GM23338 (cell line): Measurements from ENCODE around the gene GPR55. TPM values are rescaled to one million over a fixed set of nuclear protein-coding genes. Genes with fewer than 3 reads are reported as not detected.

Experiments used
- ATAC-seq: fragments of 200-7000 bp; cut with Tn5 transposase; 3 replicates; pipeline ENCODE4 v1.9.1; 2020
- DNase-seq: peaks from one replicate; pipeline ENCODE4 v3.0.0-alpha.2; 2015; ENCODE audit warnings: low spot score
- H2AFZ ChIP-seq: fragments of 200-600 bp; sonication (generic); 2 replicates; pipeline ENCODE4 v1.8.0; 2016; ENCODE audit warnings: antibody characterized with exemption, mild to moderate bottlenecking, moderate library complexity
- H3F3A ChIP-seq: fragments of 200-600 bp; sonication (generic); replicated peaks from 2 replicates; pipeline ENCODE4 v1.8.0; 2017; ENCODE audit warnings: antibody characterized with exemption, mixed run types, low read depth
- H3K27ac ChIP-seq: fragments of 200-600 bp; sonication (generic); 2 replicates; pipeline ENCODE4 v1.6.1; 2016; ENCODE audit warnings: low read depth
- H3K27me3 ChIP-seq: fragments of 200-600 bp; sonication (generic); 2 replicates; pipeline ENCODE4 v1.8.0; 2016; ENCODE audit warnings: mild to moderate bottlenecking, mixed run types, moderate library complexity; ENCODE audit not compliant: insufficient read depth
- H3K36me3 ChIP-seq: fragments of 200-600 bp; sonication (generic); 2 replicates; pipeline ENCODE4 v1.8.0; 2016; ENCODE audit warnings: mild to moderate bottlenecking; ENCODE audit not compliant: insufficient read depth
- H3K4me1 ChIP-seq: fragments of 200-600 bp; sonication (generic); 2 replicates; pipeline ENCODE4 v1.8.0; 2016; ENCODE audit warnings: mild to moderate bottlenecking, moderate library complexity; ENCODE audit not compliant: insufficient read depth
- H3K4me2 ChIP-seq: fragments of 200-600 bp; sonication (generic); 2 replicates; pipeline ENCODE4 v1.7.1; 2017; ENCODE audit warnings: mixed run types
- H3K4me3 ChIP-seq: fragments of 200-600 bp; sonication (generic); 2 replicates; pipeline ENCODE4 v1.6.1; 2016; ENCODE audit warnings: mixed run types
- H3K79me2 ChIP-seq: fragments of 200-600 bp; sonication (generic); replicated peaks from 2 replicates; pipeline ENCODE4 v1.8.0; 2017; ENCODE audit warnings: mild to moderate bottlenecking; ENCODE audit not compliant: insufficient read depth
- H3K9me2 ChIP-seq: fragments of 200-600 bp; sonication (generic); 2 replicates; pipeline ENCODE4 v1.8.0; 2017; ENCODE audit not compliant: insufficient read depth
- H4K20me1 ChIP-seq: fragments of 200-600 bp; sonication (generic); replicated peaks from 2 replicates; pipeline ENCODE4 v1.8.0; 2017; ENCODE audit warnings: mild to moderate bottlenecking; ENCODE audit not compliant: insufficient read depth
- H3K27ac Mint-ChIP-seq: 2 replicates; pipeline ENCODE4 v1.8.0; 2020; ENCODE audit warnings: inconsistent platforms, mild to moderate bottlenecking, moderate library complexity, mixed read lengths
- H3K27me3 Mint-ChIP-seq: 3 replicates; pipeline ENCODE4 v1.8.0; 2022; ENCODE audit warnings: low read depth, mild to moderate bottlenecking, moderate library complexity, mixed read lengths, inconsistent platforms; ENCODE audit not compliant: insufficient read depth, poor library complexity
- H3K36me3 Mint-ChIP-seq: 3 replicates; pipeline ENCODE4 v1.8.0; 2021; ENCODE audit warnings: low read depth, mild to moderate bottlenecking, inconsistent platforms, moderate library complexity, mixed read lengths
- H3K4me1 Mint-ChIP-seq: 3 replicates; pipeline ENCODE4 v1.8.0; 2020; ENCODE audit warnings: mild to moderate bottlenecking, inconsistent platforms, mixed read lengths
- H3K4me3 Mint-ChIP-seq: 3 replicates; pipeline ENCODE4 v1.8.0; 2021; ENCODE audit warnings: moderate library complexity, mild to moderate bottlenecking, inconsistent platforms, mixed read lengths
- H3K9me3 Mint-ChIP-seq: 3 replicates; pipeline ENCODE4 v1.8.0; 2020; ENCODE audit warnings: moderate library complexity, mild to moderate bottlenecking, inconsistent platforms, mixed read lengths
- CREB1 ChIP-seq: fragments of 250-450 bp; sonication (Bioruptor Pico); IDR thresholded peaks from 2 replicates; pipeline ENCODE4 v1.5.0; 2020; ENCODE audit warnings: low read depth, mild to moderate bottlenecking, moderate library complexity
- EZH2 ChIP-seq: fragments of 200-600 bp; sonication (generic); IDR thresholded peaks from one replicate; pipeline ENCODE4 v1.8.0; 2017; ENCODE audit warnings: antibody characterized with exemption, mild to moderate bottlenecking, low read depth; ENCODE audit not compliant: unreplicated experiment
- EZH2phosphoT487 ChIP-seq: fragments of 200-600 bp; sonication (generic); IDR thresholded peaks from one replicate; pipeline ENCODE4 v1.8.1; 2018; ENCODE audit warnings: antibody characterized with exemption; ENCODE audit not compliant: unreplicated experiment
- JUNB ChIP-seq: IDR thresholded peaks from one replicate; pipeline ENCODE4 v1.6.1; 2016; ENCODE audit warnings: antibody characterized with exemption; ENCODE audit not compliant: unreplicated experiment
- NANOG ChIP-seq: IDR thresholded peaks from 2 replicates; pipeline ENCODE4 v1.6.1; 2016; ENCODE audit warnings: antibody characterized with exemption, borderline replicate concordance
- POLR2AphosphoS5 ChIP-seq: IDR thresholded peaks from 2 replicates; pipeline ENCODE4 v1.6.1; 2016; ENCODE audit warnings: antibody characterized with exemption, low read depth
- STAT1 ChIP-seq: IDR thresholded peaks from one replicate; pipeline ENCODE4 v1.6.1; 2016; ENCODE audit warnings: antibody characterized with exemption; ENCODE audit not compliant: unreplicated experiment
- polyA plus RNA-seq: library from polyadenylated mRNA; unstranded; fragments of >200 nt; fragmentation: Nextera tagmentation; extraction: Ambion mirVana; gene quantifications from 2 replicates; pipeline ENCODE4 v1.2.1, GENCODE V29; 2016
- total RNA-seq: library from RNA; depleted of rRNA; stranded (reverse); fragments of >200 nt; shearing (Covaris generic); gene quantifications from 2 replicates; pipeline ENCODE4 v1.2.3, GENCODE V29; 2014
- TF ChIP-seq, protein P1 (sequence below): IDR thresholded peaks from one replicate; pipeline ENCODE4 v1.6.1; 2018; ENCODE audit warnings: antibody characterized with exemption; ENCODE audit not compliant: unreplicated experiment
- TF ChIP-seq, protein P2 (sequence below): IDR thresholded peaks from 2 replicates; pipeline ENCODE4 v1.6.1; 2016; ENCODE audit warnings: antibody characterized with exemption

Gene GPR55
- total and polyA plus RNA-seq, 2 experiments from 2014 or later, result not detected

DNA sequence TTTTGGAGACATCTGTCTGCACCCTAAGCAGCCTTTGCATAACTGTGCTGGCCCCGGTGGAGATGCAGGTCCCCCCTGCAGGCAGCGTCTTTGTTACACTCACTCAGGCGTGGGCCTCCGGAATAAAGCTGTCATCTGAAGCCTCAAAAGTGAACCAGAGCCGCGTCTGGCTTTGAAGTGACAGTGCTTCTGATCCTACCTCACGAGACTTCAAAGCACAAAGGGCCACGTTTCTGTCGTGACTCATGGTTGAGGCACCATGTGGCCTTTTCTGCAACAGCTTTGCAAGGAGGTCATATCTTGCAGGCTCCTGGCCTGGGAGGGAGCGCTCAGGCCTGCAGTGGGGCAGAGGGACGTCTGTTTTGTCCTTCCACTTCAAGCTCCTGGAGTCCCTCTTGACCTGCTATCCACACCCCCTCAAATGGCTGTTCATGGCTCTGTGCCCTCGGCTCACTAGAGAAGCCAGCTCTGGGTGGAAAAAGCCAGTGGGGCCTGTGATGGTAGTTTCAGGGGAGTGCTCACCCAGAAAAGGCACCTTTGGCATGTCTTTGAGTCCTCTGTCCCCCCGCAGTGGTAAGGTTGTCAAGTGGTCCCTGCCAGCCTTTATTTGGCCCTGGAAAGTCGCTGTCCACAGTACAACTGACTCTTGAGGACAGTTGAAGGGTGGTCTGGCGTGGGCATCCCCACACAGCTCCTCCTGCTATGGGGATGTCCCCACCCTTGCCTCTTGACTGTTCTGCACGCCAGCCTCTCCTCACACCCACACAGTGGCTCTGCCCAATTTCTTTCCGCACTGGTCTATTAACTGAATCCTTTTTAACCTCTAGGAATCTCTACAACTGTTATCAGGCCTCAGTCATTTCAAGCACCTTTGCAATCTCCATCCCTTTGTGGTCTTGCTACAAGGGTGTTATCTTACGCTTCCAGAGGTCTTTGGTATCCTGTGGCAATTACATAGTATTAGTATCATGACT is 19.3 kb downstream of the GPR55 start:
- H3K27me3 Mint-ChIP-seq, result peaks cover 27% of the 10 kb centered on the region
- Histone ChIP-seq H3K4me3 (no peak overlapping the region), H3K4me1 (peaks cover 29% of the 10 kb centered on the region), H3K9me2 (peaks cover 5% of the 10 kb centered on the region; the same call in 1 of the 2 replicates), H3K4me2 (0 out of 2 replicates have a peak overlapping the region, but pooled peaks have one; percentile 26), H3K36me3 (no peaks in the 10 kb centered on the region), H4K20me1 (no peaks in the 10 kb centered on the region), H3K79me2 (no peaks in the 10 kb centered on the region), H3K27me3 (no peaks in the 10 kb centered on the region), H3K27ac (no peak overlapping the region), H3F3A (no peaks in the 10 kb centered on the region), H2AFZ (peak overlapping the region; percentile 76; the same call in 1 of the 2 replicates)
- TF ChIP-seq POLR2AphosphoS5 (no peak), EZH2 (no peak)
- TF ChIP-seq, protein P1, sequence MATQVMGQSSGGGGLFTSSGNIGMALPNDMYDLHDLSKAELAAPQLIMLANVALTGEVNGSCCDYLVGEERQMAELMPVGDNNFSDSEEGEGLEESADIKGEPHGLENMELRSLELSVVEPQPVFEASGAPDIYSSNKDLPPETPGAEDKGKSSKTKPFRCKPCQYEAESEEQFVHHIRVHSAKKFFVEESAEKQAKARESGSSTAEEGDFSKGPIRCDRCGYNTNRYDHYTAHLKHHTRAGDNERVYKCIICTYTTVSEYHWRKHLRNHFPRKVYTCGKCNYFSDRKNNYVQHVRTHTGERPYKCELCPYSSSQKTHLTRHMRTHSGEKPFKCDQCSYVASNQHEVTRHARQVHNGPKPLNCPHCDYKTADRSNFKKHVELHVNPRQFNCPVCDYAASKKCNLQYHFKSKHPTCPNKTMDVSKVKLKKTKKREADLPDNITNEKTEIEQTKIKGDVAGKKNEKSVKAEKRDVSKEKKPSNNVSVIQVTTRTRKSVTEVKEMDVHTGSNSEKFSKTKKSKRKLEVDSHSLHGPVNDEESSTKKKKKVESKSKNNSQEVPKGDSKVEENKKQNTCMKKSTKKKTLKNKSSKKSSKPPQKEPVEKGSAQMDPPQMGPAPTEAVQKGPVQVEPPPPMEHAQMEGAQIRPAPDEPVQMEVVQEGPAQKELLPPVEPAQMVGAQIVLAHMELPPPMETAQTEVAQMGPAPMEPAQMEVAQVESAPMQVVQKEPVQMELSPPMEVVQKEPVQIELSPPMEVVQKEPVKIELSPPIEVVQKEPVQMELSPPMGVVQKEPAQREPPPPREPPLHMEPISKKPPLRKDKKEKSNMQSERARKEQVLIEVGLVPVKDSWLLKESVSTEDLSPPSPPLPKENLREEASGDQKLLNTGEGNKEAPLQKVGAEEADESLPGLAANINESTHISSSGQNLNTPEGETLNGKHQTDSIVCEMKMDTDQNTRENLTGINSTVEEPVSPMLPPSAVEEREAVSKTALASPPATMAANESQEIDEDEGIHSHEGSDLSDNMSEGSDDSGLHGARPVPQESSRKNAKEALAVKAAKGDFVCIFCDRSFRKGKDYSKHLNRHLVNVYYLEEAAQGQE, result peak; percentile 34
- H3K36me3 Mint-ChIP-seq, result no peaks in the 10 kb centered on the region; the same call in 2 of the 3 replicates
- peaks cover 42% of the 10 kb centered on the region for H3K4me1 Mint-ChIP-seq
- H3K4me3 Mint-ChIP-seq, result no peak overlapping the region
- H3K27ac Mint-ChIP-seq, result no peak overlapping the region
- DNase-seq (no peak), ATAC-seq (peak; percentile 29)
- peaks cover 3% of the 10 kb centered on the region; the same call in 2 of the 3 replicates for H3K9me3 Mint-ChIP-seq

DNA sequence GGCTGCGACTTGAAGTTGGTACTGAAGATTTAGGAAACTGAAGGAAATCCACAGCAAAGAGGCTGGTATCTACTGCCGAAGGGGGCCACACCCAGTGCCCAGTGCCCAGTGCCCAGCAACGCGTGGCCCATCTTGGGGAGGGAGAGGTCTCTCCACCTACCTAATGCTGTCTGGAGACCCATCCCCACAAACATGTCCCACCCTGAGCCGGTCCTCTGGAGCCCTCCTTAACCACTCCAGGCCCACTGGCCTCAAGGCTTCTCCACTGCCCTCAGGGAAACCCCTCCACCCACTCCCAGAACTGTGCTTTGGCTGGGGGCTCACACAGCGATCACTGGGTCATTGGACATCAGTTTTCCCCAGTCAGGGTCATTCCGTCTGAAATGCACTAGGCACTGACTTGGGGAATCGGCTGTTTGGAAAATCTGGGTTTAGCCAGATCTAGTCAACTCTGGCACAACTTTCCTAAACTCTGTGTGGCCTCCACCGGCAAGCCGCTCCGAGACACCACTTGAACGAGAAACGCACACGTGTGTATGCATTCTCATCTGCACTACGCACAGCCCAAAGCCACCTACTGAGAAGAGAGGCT is 20.1 kb downstream of the GPR55 start:
- no peak overlapping the region for H3K4me3 ChIP-seq
- no peak for DNase-seq
- ATAC-seq, result no peak
- Mint-ChIP-seq H3K27me3 (peaks cover 27% of the 10 kb centered on the region), H3K36me3 (no peaks in the 10 kb centered on the region; the same call in 2 of the 3 replicates), H3K4me1 (peaks cover 47% of the 10 kb centered on the region), H3K27ac (no peak overlapping the region), H3K9me3 (peaks cover 3% of the 10 kb centered on the region; the same call in 1 of the 3 replicates), H3K4me3 (no peak overlapping the region)
- H3K27me3 ChIP-seq, result no peaks in the 10 kb centered on the region
- peak overlapping the region; percentile 76; the same call in 1 of the 2 replicates for H2AFZ ChIP-seq
- no peak overlapping the region for H3K27ac ChIP-seq
- H3K79me2 ChIP-seq, result no peaks in the 10 kb centered on the region
- H3K36me3 ChIP-seq, result no peaks in the 10 kb centered on the region
- H3K4me1 ChIP-seq, result peaks cover 29% of the 10 kb centered on the region
- no peaks in the 10 kb centered on the region for H4K20me1 ChIP-seq
- no peaks in the 10 kb centered on the region for H3F3A ChIP-seq
- H3K4me2 ChIP-seq, result 0 out of 2 replicates have a peak overlapping the region, but pooled peaks have one; percentile 26
- peaks cover 4% of the 10 kb centered on the region; the same call in 1 of the 2 replicates for H3K9me2 ChIP-seq
- TF ChIP-seq NANOG (no peak), JUNB (no peak), POLR2AphosphoS5 (no peak), STAT1 (no peak), CREB1 (no peak), EZH2phosphoT487 (no peak)
- TF ChIP-seq, protein P1, result no peak
- TF ChIP-seq, protein P2, sequence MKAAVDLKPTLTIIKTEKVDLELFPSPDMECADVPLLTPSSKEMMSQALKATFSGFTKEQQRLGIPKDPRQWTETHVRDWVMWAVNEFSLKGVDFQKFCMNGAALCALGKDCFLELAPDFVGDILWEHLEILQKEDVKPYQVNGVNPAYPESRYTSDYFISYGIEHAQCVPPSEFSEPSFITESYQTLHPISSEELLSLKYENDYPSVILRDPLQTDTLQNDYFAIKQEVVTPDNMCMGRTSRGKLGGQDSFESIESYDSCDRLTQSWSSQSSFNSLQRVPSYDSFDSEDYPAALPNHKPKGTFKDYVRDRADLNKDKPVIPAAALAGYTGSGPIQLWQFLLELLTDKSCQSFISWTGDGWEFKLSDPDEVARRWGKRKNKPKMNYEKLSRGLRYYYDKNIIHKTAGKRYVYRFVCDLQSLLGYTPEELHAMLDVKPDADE, result no peak
